NCI-H187 (cell line): ENCODE data around the gene NDUFS6.
"Not testable (repeated sequence)": the region's sequence is repeated elsewhere in the genome, so short reads cannot be mapped to it uniquely, and the experiment has no call there.

Source experiments
- DNase-seq, 2 experiments: peaks; one replicate each; lab custom pipeline; 2025; lab: John Stamatoyannopoulos, UW

The NDUFS6 gene

GRCh38 chr5:1797103-1797800, 4.0 kb upstream of the NDUFS6 start:
- no peak for DNase-seq

- DNase-seq = no peak
Observed at GRCh38 chr5:1797855-1798254, 3.4 kb upstream of the NDUFS6 start.

- DNase-seq = not testable (repeated sequence)
Observed at GRCh38 chr5:1798589-1798988, 2.6 kb upstream of the NDUFS6 start.

- no peak for DNase-seq
Observed at GRCh38 chr5:1799110-1799601, 2.1 kb upstream of the NDUFS6 start.

- DNase-seq = peak; percentile 70 to 79
Observed at GRCh38 chr5:1799602-1800471, 1.4 kb upstream of the NDUFS6 start, which contains the start of gene MRPL36. TSS of gene MRPL36 (minus strand) at chr5:1799837. CDS start at chr5:1798935, 902 bp downstream.

GRCh38 chr5:1800472-1801221, 560 bp upstream of the NDUFS6 start:
- DNase-seq = no peak

- DNase-seq = no peak
Observed at GRCh38 chr5:1801967-1802295, 724 bp downstream of the NDUFS6 start.

- no peak for DNase-seq
Observed at GRCh38 chr5:1803192-1803591, 2.0 kb downstream of the NDUFS6 start.

- no peak for DNase-seq
Observed at GRCh38 chr5:1804001-1804690, 2.9 kb downstream of the NDUFS6 start.

GRCh38 chr5:1805326-1805725, 4.1 kb downstream of the NDUFS6 start:
- DNase-seq = no peak

GRCh38 chr5:1805736-1806135, 4.5 kb downstream of the NDUFS6 start:
- no peak for DNase-seq

GRCh38 chr5:1806199-1806598, 5.0 kb downstream of the NDUFS6 start:
- no peak for DNase-seq

GRCh38 chr5:1806974-1807373, 5.8 kb downstream of the NDUFS6 start:
- DNase-seq = no peak

- no peak for DNase-seq
Observed at GRCh38 chr5:1807451-1808185, 6.4 kb downstream of the NDUFS6 start.

GRCh38 chr5:1808439-1808838, 7.2 kb downstream of the NDUFS6 start:
- DNase-seq = no peak

- no peak for DNase-seq
Observed at GRCh38 chr5:1809416-1810035, 8.3 kb downstream of the NDUFS6 start.

GRCh38 chr5:1810581-1811101, 9.4 kb downstream of the NDUFS6 start:
- DNase-seq = no peak

- DNase-seq = no peak
Observed at GRCh38 chr5:1814183-1815020, 13.2 kb downstream of the NDUFS6 start.

GRCh38 chr5:1815071-1815786, 14.0 kb downstream of the NDUFS6 start:
- no peak for DNase-seq
